ENCODE data around the gene FAM13C.

GRCh38 chr10:59388671-59388976, 26.3 kb upstream of the FAM13C start:
- TF ChIP-seq CTCF (IDR thresholded peaks at IDR 0.05) (no peak), POLR2A (IDR thresholded peaks at IDR 0.05; ENCODE audit: low read depth) (no peak)

Data from esophagus muscularis mucosa (tissue), 3 donors.